IPS-18a (cell line): ENCODE measurements around the gene TRIM43B.
"Not testable (repeated sequence)": the region's sequence is repeated elsewhere in the genome, so short reads cannot be mapped to it uniquely, and the experiment has no call there.

ENCODE experiments used
- H3K27ac ChIP-seq: one replicate; pipeline ENCODE4 v1.5.1; 2013; ENCODE audit warnings: low read length
- H3K27me3 ChIP-seq: one replicate; pipeline ENCODE4 v1.6.1; 2013; ENCODE audit warnings: mild to moderate bottlenecking, low read length; ENCODE audit not compliant: control insufficient read depth, insufficient read depth
- H3K36me3 ChIP-seq: one replicate; pipeline ENCODE4 v1.6.1; 2013; ENCODE audit warnings: low read depth, low read length; ENCODE audit not compliant: control insufficient read depth
- H3K4me1 ChIP-seq: one replicate; pipeline ENCODE4 v1.6.1; 2013; ENCODE audit warnings: low read depth, low read length; ENCODE audit not compliant: control insufficient read depth
- H3K4me3 ChIP-seq: one replicate; pipeline ENCODE4 v1.5.1; 2013; ENCODE audit warnings: low read length
- H3K9ac ChIP-seq: one replicate; pipeline ENCODE4 v1.6.1; 2013; ENCODE audit warnings: mild to moderate bottlenecking, low read length, moderate library complexity
- H3K9me3 ChIP-seq: one replicate; pipeline ENCODE4 v1.6.1; 2013; ENCODE audit warnings: low read depth, low read length; ENCODE audit not compliant: control insufficient read depth

The TRIM43B gene

GRCh38 chr2:95484654-95485053 is at the start of gene TRIM43B:
TRIM43B (minus strand) TSS chr2:95484754; CDS start chr2:95482714, 2,040 bp downstream.
- H3K27me3 ChIP-seq, H3K4me3 ChIP-seq, H3K9ac ChIP-seq, H3K36me3 ChIP-seq, H3K9me3 ChIP-seq, H3K27ac ChIP-seq, H3K4me1 ChIP-seq: not testable (repeated sequence)

GRCh38 chr2:95531254-95531771 is 46.8 kb upstream of the TRIM43B start:
- Histone ChIP-seq H3K27ac (no peak overlapping the region), H3K4me3 (no peak overlapping the region), H3K9ac (no peak overlapping the region), H3K36me3 (no peaks in the 10 kb centered on the region), H3K27me3 (no peaks in the 10 kb centered on the region), H3K4me1 (no peaks in the 10 kb centered on the region), H3K9me3 (no peaks in the 10 kb centered on the region)

GRCh38 chr2:95530734-95531133 is 46.2 kb upstream of the TRIM43B start:
- no peaks in the 10 kb centered on the region for H3K36me3 ChIP-seq
- no peak overlapping the region for H3K9ac ChIP-seq

GRCh38 chr2:95526360-95527341 is 42.1 kb upstream of the TRIM43B start:
- H3K9me3 ChIP-seq: no peaks in the 10 kb centered on the region
- H3K9ac ChIP-seq: no peak overlapping the region
- no peaks in the 10 kb centered on the region for H3K4me1 ChIP-seq
- no peaks in the 10 kb centered on the region for H3K36me3 ChIP-seq
- no peak overlapping the region for H3K27ac ChIP-seq
- no peak overlapping the region for H3K4me3 ChIP-seq
- no peaks in the 10 kb centered on the region for H3K27me3 ChIP-seq

More at GRCh38 chr2:95530734-95531133, 46.2 kb upstream of the TRIM43B start:
- no peak overlapping the region for H3K27ac ChIP-seq
- no peaks in the 10 kb centered on the region for H3K9me3 ChIP-seq
- H3K27me3 ChIP-seq: no peaks in the 10 kb centered on the region
- H3K4me3 ChIP-seq: no peak overlapping the region
- H3K4me1 ChIP-seq: no peaks in the 10 kb centered on the region

DNA sequence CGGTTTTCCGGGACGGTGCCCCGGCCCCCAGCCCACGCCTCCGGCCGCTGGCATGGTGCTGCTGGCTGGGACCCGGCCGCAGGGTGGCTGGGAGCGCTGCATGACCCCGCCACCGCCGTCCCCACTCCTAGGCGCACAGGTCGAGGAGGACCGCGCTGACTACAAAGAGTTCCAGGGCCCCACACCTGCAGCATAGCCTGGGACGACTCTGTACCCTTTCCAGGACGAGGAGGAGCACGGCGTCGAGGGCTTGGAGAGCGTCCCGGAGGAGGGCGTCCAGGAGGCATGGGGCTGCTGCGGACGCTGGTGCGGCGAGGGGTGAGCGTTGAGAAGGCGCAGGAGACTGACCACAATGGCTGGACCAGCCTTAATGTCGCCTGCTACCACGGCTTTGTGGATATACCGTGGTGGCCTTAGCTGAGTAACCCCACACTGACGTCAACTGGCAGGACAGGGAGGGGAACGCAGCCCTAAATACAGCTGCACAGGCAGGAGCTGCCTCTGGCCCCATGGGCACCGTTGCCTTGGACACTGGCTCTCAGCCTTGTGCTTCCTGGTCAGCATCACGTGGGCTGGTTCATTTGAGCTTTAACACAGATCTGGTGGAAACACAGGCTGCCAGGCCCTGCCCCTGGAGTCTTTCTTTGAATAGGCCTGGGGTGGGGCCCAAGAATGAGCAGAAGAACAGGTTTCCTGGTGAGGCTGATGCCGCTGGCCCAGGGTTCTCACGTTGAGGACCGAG is 40.9 kb upstream of the TRIM43B start:
- Histone ChIP-seq H3K4me1 (no peaks in the 10 kb centered on the region), H3K27me3 (no peaks in the 10 kb centered on the region), H3K9ac (no peak overlapping the region), H3K36me3 (no peaks in the 10 kb centered on the region), H3K4me3 (no peak overlapping the region), H3K27ac (no peak overlapping the region), H3K9me3 (no peaks in the 10 kb centered on the region)

- H3K9me3 ChIP-seq: no peaks in the 10 kb centered on the region
- no peak overlapping the region for H3K9ac ChIP-seq
- no peaks in the 10 kb centered on the region for H3K36me3 ChIP-seq
- H3K27ac ChIP-seq: no peak overlapping the region
- no peaks in the 10 kb centered on the region for H3K4me1 ChIP-seq
- H3K27me3 ChIP-seq: no peaks in the 10 kb centered on the region
- H3K4me3 ChIP-seq: no peak overlapping the region
These were observed 39.6 kb upstream of the TRIM43B start for GRCh38 chr2:95524195-95524594.

GRCh38 chr2:95514718-95515117 is 30.2 kb upstream of the TRIM43B start:
- H3K9ac ChIP-seq: no peak overlapping the region
- H3K36me3 ChIP-seq: no peaks in the 10 kb centered on the region
- no peaks in the 10 kb centered on the region for H3K4me1 ChIP-seq
- H3K9me3 ChIP-seq: no peaks in the 10 kb centered on the region
- H3K27ac ChIP-seq: no peak overlapping the region
- no peaks in the 10 kb centered on the region for H3K27me3 ChIP-seq
- H3K4me3 ChIP-seq: no peak overlapping the region

DNA sequence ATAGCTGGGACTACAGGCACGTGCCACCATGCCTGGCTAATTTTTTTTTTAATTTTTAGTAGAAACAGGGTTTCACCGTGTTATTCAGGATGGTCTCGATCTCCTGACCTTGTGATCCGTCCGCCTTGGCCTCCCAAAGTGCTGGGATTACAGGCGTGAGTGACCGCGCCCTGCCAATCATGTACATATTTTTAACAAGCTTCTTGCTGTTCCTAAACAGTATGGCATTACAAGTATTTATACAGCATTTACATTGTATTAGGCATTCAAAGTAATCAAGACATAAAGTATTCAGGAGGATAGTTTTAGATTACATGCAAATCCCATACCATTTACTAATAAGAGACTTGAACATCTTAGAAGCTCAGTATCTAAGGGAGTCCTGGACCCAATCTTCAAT is 29.7 kb upstream of the TRIM43B start:
- H3K9ac ChIP-seq, H3K36me3 ChIP-seq: not testable (repeated sequence)

GRCh38 chr2:95509408-95509807 is 24.9 kb upstream of the TRIM43B start:
- Histone ChIP-seq H3K4me1 (no peaks in the 10 kb centered on the region), H3K36me3 (no peaks in the 10 kb centered on the region), H3K9me3 (no peaks in the 10 kb centered on the region), H3K27me3 (no peaks in the 10 kb centered on the region), H3K9ac (no peak overlapping the region), H3K4me3 (no peak overlapping the region), H3K27ac (no peak overlapping the region)

More for the DNA sequence above, 29.7 kb upstream of the TRIM43B start:
- H3K27ac ChIP-seq, H3K27me3 ChIP-seq, H3K4me1 ChIP-seq, H3K9me3 ChIP-seq, H3K4me3 ChIP-seq: not testable (repeated sequence)

DNA sequence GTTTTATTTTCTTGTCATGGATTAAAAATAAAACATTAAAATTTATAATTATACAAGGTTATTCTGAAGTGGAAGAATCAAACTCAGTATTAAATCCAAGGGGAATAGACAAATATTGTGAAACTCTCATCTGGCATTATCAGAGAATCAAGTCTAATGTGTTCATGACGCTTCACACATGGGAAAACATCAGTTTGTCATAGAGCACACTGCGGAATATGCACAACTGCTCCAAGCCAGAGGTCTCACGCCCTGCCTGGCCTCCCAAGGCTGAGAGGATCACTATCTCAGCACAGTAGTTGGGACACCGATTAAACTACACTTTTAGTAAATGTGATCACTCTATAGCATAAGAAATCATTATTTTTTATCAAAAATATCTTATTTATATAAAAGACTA is 20.7 kb upstream of the TRIM43B start:
- Histone ChIP-seq H3K9me3 (no peaks in the 10 kb centered on the region), H3K36me3 (no peaks in the 10 kb centered on the region), H3K27ac (no peak overlapping the region), H3K4me1 (no peaks in the 10 kb centered on the region), H3K27me3 (no peaks in the 10 kb centered on the region), H3K4me3 (no peak overlapping the region), H3K9ac (no peak overlapping the region)

DNA sequence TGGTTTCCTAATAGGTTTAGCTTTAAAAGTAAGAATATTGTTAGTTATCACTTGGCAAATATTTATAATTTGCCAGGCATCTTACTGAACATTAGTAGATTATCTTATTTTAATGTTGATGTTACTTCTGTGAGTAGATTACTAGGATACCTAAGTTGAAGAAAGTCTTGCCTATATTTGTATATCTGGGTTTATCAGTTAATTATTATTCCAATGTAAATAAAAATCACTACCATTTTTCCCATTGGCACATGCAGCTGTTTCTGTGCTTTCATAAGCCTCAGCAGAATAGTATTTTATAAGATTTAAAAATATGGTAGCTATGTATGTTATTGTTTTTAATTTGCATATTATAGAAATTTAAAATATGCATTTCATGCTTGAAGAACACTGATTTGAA is 16.3 kb upstream of the TRIM43B start:
- H3K4me1 ChIP-seq: no peaks in the 10 kb centered on the region

More for the DNA sequence above, 16.3 kb upstream of the TRIM43B start:
- Histone ChIP-seq H3K4me3 (no peak overlapping the region), H3K9me3 (no peaks in the 10 kb centered on the region), H3K36me3 (no peaks in the 10 kb centered on the region), H3K27ac (no peak overlapping the region), H3K27me3 (no peaks in the 10 kb centered on the region), H3K9ac (no peak overlapping the region)
